NCI-H748 (cell line): ENCODE results near the gene FAM72B.
"Not testable (repeated sequence)": the region's sequence is repeated elsewhere in the genome, so short reads cannot be mapped to it uniquely, and the experiment has no call there.

Experiments used
- DNase-seq: peaks from one replicate; lab custom pipeline; 2025; ENCODE audit not compliant: unreplicated experiment; lab: John Stamatoyannopoulos, UW

Gene FAM72B

DNA sequence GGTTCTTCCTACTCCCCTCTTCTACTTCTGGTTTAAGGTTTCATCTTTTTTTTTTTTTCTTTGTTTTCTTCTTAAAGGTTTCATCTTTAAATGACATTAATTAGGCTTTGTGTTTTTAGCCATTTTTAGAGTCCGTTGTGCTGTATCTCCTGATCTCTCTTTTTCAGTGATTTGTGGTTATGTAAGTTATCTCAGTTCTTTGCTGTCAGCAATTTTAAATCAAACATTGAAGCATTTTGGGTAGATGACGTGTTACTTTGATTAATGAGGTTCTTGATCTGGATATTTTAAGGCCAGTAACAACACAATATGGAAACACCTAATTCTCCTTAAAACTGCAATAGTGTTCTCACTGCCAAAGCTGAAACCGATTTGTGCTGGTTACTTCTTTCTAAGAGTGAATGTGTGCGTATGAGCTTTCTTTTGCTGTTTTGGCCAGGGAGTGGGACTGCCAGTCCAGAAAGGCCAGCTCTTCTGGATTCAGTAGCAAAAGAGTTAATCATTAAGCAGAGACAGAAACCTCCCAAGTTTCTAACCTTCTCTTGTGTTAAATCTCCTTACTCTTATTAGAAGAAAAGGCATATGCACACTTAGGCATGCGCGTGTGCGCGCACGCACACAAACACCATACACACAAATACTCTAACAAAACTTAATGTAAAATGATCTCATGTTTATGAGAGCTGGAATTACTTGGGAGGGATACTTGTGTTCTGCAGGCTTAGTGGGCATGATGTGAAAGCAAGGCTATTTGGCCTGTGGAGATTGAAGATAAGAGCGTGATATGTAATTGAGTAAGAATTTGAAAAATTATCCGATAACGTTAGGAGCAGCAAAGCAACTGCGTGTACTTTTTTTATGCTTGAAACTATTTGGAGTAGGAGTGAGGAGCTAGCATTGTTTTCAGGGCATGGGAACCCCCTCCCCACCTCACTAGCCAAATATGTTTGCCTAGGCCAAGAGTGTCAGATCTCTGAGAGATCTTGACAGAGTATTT, 17.1 kb upstream of the FAM72B start:
- DNase-seq = not testable (repeated sequence)

DNA sequence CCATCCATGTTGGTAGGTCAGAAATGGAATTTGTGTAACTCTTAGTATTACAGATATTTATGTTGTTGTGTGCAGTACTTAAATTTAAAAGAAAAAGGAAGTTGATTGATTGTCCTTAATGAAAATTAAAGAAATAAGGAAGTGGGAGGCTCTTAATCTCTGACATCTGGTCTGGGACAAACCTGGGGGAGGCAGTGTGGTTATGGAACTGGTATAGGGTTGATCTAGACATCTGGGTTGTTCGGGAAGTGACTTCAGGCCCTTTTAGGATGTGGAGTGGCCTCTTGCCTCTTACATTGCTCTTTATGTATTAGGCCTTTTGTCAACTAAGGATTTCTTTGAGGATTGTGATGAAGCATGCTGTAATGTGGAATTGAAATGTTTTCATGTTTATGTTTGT, 16.1 kb upstream of the FAM72B start:
- not testable (repeated sequence) for DNase-seq

DNA sequence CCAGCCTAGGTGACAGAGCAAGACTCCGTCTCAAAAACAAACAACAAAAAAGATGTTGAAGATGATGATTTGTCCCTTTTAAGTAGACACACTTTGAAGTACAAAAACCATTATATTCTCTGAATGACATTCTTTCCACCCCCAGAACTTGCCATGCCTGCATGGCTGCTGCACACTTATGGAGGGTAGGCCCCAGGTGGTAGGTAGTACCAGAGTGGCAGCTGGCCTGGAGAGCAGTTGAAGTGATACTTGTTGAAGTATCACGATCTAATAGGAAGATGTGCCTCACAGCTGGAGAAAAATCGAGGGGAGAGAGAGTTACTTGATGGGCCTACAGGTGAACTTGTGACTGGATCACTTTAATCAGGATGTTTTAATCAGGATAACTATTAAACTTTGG, 15.6 kb upstream of the FAM72B start:
- not testable (repeated sequence) for DNase-seq

DNA sequence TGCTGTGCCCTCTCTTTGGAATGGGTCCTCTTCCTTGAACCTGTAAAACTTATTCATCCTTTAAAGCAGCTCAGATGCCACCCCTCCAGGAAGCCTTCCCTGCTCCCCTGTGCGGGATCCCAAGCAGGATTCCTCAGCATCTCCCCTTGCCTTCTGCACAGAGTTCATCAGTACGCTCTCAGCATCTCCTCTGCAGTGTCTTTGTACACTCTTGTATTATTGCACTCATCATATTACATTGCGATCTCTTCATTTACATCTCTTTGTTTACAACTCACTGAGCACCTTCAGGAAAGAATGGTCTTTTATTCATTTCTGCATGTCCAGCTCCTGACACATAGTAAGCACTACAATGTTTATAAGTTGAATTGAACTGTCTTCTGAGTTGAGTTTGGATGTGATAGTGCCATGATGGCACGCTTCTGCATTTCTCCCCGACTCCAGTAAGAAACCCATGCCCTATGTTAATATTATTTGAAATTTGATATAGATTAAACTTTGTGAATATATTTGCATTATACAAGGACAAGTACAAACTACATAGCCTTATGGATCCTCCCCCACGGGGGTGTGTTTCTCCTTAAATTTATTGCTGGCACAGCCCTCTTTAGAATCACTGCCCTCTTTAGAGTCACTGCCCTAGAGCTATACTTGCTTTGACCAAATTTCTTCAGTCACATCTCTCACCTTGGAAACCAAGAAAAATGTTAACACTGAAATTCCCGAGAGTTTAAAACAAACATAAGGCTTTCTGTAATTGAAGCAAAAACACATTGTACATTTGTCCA, 13.1 kb upstream of the FAM72B start:
- not testable (repeated sequence) for DNase-seq

DNA sequence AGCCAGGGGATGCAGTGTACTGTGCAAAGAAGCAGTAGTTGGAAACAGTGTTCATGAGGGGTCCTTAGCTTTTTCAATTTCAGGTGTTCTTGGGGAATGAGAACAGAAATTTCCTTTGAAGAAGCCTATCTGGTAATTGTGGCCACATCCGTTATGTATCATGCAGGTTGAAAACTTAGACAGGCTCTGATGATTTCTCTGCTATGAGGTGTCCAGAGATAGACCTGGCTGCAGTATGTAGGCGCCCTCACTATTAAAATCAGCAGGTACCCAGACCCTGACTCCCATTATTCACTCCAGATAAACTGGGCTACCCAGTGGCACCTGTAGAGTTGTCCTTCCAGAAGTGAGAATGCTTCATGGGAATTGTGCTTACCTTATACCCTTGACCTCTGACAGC, 8.4 kb upstream of the FAM72B start:
- not testable (repeated sequence) for DNase-seq

DNA sequence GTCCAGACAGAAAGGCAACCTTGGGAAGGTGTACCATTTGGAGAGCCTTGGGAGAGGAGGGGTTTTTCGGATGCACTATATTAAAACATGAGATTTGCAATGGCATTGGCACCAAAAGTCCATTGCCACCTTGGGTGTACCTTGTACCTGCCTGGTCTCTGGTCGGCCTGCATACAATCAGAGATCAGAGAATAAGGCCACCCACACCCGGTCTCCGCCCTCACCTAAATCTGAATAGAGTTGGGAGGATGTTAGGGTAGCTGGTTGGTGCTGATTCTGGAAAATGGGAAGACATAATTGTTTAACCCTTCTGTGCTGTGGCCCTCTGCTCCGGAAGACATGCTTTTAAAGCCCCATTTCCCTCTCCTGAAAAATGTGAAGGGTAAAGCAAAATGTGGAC, 3.8 kb upstream of the FAM72B start:
- not testable (repeated sequence) for DNase-seq

DNA sequence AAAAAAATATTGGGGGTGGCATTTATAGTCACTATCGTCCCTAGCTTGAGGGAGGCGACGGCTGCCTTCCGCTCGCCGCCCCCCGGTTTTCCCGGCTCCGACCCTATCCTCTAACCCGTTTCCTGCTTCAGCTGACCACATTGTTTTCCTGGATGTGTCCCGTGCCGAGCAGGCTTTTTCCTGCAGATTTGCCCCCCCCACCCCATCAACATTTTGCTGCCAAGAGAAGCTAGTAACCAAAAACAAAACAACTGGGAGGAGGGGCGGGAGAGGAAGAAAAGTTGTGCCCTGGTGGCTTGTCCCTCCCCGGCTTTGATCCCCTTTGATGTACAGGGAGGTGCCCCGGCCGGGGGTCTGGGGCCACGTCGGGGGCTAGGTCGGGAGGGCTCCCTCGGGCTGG, 2.1 kb upstream of the FAM72B start:
- DNase-seq = not testable (repeated sequence)

DNA sequence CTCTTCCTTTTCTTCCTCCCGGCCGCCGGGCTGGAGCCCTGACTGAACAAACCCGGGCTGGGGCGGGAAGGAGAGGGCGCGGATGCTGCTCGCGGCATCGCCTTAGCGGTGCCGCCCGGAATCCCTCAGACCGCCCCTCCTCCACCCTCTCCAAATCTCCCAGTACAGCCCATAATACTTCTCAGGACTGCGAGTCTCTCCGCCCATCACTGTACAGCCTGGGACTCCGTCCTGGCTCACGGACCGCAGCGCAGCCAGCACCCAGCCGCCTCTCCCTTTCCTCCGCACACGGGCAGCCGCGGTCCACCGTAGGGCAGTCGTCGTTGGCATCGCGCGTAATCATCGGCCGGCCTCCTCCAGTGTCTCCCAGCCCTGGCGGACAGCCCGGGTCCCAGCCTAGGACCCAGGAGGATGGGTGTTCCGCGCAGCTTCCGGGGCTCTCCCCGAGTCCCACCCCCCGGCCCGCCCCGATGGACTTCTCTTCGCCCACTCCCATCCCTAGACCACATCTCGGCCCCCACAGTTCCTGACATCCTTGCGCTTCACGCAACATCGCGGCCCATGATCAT, 1.1 kb upstream of the FAM72B start:
- not testable (repeated sequence) for DNase-seq

DNA sequence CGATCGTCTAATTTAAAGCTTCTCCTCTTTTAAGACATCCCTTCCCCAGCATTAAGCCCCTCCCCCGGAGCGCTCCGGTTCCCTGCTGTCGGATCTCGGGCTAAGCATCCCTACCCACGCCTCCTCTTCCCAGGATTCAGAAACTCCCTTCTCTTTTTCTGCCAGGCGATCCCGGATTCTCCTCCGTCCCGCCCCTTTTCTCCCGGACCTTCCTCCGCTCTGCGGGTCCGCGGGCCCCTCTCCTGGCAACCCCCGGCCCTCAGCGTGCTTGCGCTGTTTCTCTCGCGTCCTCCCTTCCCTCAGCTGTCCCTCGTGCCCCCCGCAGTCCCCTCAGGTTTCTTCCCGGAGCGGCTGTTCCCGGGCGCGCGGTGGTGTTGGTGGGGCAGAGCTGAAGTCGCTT, 273 bp downstream of the FAM72B start:
- not testable (repeated sequence) for DNase-seq

DNA sequence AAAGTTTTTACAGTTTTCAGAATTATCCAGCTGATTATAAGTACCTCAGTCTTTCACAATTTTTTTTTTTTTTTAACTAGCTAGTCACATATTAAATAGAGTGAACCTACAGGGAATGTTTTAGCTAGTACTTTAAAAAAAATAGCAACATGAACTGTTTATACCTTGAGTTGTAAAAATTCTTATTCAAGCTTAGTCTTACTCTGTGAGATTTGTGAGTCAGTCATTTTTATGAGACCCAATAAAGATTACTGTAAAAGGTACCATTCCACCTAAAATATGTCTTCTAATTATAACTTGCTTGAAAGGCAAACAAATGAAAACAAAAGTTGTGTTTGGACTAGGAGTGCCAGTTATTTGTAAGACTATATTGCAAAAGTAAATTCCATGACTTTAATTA, 5.9 kb downstream of the FAM72B start:
- DNase-seq = not testable (repeated sequence)

DNA sequence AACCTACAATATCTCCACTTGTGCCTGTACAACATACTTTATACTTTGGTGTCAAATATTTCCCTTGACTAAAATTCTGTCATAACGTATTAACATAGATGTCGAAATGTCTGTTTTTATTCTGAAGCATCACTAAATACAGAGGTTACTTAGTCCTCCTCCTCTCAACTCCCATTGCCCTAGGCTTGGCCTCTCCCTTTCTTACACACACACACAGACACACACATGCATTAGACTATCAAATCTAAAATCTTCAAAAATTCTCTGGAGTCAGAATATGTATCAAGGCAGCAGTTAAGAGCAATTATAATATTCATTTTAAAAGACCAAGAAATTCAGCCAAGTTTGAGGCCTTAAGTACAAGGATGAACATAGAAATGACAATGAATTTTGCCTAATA, 7.5 kb downstream of the FAM72B start:
- DNase-seq = not testable (repeated sequence)

DNA sequence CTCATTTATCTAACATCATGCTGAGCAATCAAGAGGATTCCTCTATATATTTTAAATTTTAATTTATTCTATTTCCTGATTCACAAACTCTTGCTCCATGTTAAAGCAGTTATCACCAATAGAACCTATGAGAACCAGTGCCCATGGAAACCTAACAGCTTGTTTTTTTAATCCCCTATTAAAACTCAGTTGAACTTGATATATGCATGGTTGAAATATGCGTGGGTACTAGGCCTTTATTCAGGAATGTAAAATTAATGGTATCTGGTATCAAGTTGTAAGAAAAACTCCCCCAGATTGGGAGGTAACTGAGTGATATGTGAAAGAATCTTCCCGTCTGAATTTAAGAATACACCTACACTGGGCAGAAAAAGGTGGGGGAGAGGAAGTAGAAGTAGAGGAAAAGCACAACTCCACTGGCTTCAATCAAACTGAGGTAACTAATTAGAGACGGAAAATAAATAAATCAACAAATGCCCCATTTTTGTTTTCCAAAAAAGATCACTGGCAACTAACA, 15.9 kb downstream of the FAM72B start:
- DNase-seq = not testable (repeated sequence)

DNA sequence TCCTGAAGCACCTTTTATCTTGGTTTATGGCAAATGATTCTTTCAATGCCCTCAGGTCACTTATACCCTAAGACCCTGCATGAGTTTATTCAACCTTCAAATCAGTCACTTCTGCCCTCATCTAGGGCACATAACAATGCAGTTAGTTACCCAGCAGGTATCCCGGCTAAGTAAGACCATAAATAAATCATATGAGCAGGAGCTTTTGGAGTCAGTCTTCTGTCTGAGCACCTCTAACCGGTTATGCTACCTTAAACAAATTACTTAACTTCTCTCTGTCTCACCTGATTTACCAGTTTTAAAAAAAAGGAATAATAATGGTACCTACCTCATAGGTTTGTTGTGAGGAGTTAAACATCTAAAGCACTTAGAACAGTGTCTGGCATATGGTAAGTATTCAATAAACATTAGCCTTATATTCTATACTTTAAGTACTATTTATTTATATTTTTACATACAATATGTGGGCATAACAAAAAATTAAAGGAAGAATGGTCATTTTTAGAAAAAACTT, 16.9 kb downstream of the FAM72B start:
- not testable (repeated sequence) for DNase-seq

DNA sequence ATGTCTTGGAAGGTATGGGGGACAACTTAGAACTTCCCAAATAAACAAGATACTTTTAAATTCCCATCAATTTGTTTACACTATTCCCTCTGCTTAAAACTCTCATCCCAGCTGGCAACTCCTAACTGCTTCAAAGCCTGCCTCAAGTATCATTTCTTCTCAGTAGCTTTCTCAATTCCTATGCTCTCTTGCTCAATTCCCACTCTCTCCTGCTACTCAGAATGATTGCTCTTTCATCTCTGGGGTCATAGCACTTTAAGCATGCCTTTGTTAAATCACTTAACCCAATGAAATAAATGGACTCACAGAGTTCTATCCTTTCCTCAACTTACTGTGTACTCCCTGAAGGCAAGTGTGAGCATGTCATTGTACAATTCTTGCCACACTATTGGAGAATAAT, 18.8 kb downstream of the FAM72B start:
- not testable (repeated sequence) for DNase-seq

DNA sequence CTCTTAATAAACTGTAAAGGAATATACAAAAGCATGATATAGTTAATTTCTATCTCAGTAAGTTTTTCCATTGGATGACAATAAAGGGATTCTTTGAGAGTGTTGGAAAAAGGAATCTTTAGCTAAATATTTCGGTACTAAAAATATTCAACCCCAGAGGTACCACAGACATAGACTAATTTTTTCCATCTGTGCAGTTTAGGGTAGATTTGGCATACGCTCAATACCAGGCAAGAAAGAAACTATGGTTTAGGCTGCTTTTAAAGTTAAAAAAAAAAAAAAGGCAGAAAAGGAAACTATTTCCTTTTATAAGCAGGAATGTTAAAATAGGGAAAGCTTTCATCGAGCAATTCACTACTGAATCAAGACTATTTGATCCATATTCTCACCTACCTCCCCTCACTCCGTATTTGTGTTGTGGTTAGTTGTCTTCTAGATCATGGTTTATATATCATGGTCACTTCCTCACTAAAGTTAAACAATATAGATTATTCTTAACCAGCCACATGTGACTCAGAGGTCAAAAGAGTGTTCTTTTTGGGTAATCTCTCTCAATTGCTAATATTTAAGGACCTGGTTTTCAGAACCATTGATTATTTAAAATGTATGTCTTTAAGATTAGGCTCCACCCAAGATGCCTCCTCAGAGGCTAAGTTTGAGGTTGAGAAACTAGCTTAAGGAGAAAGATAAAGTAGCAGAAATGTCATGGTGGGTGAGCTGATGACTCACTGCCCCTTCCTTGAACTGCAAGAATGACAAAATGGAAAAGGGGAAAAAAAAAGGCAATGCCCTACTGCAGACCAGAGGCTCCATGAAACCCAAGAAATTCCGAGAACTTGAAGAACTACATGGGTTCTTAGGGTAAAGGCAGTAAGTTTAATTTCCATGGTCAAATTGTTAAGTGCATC, 20.0 kb downstream of the FAM72B start:
- DNase-seq = not testable (repeated sequence)

DNA sequence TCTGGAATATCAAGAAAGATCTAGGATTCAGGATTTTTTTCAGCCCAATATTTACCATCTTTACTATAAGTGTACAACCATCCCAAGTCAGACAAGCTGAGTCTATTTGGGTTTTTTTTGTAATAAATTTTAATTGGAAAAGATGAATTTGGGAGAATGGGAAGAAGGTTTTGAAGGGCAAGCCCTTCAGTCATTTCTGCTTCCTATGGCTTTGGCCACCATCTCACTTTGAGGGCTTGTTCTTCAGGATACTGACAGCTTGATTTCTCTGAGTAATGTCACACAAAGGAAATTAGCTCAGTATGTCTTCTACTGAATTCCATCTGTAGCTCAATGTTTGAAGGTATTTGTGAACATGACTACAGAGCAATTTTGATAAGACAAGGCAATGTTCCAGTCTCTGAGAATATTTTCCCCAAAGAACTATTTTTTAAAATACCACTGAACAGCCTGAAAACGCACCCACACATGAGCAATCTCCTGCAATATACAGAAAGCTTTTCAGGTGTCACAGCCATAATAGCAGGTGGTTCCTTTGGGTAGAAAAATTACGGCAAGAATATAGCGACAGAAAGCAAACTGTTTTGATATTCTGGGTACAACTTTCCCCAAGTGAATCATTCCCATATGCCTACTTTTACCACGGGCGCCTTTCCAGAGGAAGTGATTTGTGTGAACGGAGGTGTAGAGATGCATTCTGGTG, 22.8 kb downstream of the FAM72B start:
- DNase-seq = not testable (repeated sequence)

DNA sequence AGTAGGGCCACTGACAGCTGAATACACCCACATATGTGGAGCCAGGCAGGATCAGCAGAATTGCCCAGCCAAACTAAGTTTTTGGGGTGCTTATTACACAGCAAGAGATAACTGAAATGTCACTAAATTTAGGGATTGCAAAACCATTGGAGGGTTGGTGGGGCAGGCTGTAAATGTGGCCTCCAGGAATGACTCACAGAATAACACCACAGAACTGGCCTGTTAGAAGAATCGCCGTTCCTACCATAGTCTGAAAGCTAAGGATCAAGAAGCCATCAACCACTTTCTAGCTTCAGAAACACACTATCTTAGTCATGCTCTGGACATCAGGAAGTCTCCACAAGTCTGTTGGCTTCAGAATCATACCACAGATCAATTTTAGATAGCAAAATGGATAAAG, 24.0 kb downstream of the FAM72B start:
- not testable (repeated sequence) for DNase-seq

DNA sequence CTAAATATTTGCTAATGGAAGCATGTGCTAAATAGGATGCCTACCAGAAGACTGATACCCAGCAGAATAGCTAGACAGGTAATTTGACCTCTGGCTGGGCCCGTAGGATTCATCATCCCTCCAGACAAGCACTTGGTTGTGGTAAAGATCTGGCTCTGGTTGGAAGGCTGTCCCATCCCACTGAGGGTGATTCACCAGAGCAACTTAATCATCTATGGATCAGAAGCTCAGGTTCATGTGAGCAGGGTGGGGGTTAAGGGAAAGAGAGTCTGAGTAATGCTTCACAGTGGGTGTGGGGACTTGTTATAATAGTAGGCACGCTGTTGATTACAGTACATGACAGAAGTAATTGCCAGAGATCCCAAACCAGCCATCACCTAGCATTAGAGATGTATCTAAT, 26.5 kb downstream of the FAM72B start:
- DNase-seq = not testable (repeated sequence)

DNA sequence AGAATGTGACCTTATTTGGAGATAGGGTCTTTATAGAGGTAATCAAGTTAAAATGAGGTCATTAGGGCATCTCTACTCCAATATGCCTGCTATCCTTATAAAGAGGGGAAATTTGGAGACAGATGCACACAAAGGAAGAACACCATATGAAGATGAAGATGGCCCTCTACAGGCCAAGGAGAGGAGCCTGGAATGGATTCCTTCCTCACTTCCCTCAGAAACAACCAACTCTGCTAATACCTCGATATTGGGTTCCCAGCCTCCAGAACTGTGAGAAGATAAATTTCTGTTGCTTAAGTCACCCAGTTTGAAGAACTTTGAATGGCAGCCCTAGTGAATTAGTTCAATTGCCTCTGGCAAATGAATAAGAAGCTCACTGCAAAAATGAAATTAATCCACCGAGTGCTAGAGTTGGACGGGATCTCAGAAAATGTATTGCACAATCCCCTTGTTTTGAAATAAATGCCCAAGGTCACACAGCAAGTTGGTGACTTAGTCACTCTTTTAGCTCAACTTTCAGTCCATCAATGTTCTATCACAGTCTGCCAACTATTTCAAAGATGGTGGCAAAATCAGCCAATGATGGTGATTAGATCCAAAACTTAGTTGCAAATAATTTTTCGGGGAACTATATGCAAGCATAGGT, 27.1 kb downstream of the FAM72B start:
- DNase-seq = not testable (repeated sequence)
